NOMO-1 treated with dmso at 0.1 percent for 144 hours (cell line): ENCODE data around the gene JPH4.

Experiments
- DNase-seq: peaks from one replicate; lab custom pipeline; 2025; ENCODE audit not compliant: unreplicated experiment; lab: John Stamatoyannopoulos, UW

JPH4 gene

DNA sequence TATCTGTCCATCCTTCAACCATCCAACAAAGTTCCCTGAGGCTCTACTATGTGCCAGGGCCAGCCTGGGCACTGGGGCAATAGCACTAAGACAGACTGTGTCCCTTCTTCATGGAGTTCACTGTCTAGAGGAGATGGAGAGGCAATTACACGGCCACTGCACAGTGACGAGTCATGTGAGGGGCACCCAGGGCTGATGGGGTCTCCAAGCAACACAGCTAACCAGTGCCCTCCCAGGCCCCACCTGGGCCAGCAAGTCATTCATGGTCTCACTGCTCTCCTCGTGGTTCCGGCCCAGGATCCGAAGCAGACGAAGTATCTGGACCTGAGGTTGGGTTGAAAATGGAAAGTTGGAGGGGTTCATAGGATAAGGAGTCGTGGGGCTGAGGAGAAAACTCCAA, 13.7 kb downstream of the JPH4 start:
- DNase-seq = no peak

DNA sequence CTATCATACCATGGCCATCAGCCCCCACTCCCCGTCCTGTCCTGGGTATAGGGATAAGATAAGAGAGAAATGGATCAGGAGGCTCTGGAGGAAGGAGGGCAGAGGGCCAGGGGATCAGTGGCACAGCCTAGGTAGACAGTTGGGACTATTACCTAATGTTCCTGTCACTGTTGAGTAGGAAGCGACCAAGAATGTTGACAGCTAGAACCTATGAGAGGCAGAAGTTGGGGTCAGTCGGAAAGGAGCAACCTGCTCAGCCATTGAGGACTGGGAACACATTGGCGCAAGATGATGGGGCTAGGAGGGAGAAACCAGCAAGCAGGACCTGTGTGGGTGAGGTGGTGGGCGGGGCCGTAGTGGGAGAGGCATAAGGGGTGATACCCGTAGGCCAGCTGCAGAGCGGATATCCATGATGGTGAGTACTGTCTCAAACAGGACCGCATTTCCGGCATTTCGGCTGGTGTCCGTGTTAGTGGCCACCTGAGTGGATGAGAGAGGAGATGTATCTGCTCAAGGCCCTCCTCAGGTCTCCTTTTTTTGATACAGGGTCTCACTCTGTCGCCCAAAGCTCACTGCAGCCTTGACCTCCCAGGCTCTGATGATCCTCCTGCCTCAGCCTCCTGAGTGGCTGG, 14.3 kb downstream of the JPH4 start:
- no peak for DNase-seq

DNA sequence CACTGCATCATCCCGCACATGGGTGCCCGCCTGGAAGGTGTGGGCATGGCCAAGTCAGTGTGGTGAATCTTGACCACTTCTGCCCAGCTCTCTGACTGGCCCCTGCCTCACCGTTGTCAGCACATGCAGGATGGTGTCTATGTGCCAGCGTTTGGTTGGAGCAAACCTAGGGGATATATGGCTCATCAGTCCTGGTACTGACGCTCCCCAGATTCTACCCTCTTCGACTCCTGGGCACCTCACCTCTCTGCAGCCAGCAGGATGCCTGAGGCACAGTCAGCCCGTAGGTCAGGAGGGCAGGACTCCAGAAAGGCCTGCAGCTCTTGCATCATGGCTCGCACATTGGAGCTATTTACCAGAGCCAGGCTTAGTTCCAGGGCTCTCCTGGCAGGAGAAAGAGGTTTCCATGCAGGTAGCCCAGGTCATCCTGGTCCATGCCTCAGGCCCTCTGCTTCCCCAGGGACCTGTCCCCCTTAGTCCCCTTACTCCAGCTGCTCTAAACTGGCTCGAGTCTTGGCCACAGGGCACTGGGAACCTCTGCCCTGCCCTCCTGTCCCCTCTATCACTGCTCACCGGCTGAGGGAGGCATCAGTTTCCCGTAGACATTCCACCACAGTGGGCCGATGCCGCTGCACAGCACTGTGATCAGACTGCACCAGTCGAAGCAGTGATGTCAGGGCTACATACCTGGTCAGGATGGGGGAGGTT, 15.0 kb downstream of the JPH4 start:
- DNase-seq = no peak

DNA sequence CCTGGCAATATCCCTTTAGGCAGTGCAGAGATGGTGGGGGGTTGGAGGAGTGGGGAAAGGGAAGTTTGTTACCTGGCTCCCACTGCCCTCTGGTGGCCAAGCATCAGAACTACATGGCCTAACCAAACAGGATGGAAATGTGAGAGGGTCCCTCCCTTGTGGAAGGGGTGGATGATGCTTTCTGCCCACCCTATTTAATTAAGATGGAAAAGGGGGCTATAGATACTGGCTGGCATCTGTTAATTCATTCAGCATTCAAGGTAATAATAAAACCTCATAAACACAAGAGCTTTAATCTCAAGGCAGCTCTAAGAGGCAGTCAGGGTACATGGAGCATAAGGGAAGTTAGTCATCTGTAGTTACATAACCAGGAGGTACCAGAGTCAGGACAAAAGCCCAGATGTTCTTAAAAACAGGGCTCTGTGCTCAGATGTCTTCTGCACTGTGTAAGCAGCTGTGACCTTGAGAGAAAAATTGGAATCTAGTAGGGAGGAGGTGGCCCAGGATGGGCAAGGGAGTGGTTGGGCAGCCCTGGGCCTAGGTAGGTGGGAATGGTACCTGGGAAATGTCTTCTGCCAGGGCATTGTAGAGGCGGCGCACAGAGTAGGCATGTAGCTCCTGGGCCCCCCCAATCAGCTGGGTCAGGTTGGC, 15.6 kb downstream of the JPH4 start:
- DNase-seq = no peak

- DNase-seq = no peak
Measured at GRCh38 chr14:23561873-23562821, 16.4 kb downstream of the JPH4 start.

DNA sequence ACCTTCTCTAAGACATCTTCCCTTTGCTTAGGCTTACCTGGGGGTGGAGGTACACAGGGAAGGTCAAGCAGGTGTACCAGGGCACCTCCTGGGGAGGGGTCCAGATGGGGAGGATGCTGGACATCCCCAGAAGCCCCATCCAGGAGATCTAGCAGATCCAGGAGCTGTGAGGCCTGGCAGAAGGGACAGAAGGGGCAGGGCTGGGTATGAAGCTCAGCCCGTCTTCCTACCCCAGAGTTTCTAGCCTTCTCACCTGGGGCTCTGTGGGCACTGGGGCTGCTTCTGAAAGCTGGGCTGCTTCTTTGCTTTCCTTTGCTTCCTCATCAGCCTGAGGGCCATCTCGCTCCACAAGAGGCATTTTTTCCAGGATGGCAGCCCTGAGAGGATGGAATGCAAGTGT, 17.3 kb downstream of the JPH4 start:
- DNase-seq = no peak

- no peak for DNase-seq
Measured at GRCh38 chr14:23559926-23560520, 18.6 kb downstream of the JPH4 start.

- DNase-seq = no peak
Measured at GRCh38 chr14:23559010-23559925, 19.3 kb downstream of the JPH4 start.

DNA sequence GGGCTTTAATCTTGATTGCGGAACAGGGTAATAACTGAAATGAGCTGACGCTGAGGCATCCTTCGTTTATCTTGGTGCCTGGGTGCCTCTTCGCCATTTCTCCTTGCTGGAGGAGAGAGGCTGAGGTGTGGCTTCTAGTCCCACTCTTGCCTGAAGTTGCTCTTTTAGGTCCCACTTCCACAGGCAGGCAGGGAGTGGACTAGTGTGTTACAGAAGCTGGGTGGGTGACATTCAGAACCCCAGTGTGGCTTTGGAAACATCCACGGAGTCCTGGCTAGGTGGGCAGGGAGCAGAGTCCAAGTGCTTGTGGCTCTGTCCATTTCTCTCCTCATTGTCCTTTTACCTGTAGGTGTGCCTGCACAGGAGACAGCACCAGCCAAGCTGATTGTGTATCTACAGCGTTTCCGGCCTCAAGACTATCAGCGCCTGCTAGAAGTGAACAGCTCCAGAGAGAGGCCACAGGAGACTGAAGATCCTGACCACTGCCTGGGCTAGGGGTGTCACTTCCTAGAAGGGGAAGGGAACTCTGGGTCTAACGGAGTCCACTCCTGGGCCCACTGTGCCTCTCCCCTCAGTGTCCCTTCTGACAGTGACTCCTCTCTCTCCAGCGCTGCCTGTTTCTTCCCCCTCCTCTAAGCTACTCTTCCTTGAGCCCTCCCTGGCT, 20.1 kb downstream of the JPH4 start:
- no peak for DNase-seq

DNA sequence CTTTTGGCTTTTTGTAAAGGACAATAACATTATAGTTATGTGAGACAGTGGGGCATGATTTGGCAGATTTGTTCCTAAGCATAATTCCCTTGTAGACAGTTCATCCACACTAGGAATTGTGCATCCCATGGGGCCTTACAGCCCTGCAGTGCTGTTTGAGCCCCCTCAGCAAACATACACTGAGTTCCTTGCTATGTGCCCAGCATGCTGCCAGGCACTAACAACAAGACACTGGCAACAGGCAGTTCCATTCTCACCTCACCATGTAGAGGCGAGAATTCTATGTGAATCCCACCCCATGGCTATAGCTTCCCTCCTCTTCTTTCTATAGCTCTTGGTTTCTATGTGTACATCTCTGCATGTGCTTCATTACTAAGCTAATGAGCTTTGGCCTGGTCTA, 20.6 kb downstream of the JPH4 start:
- DNase-seq = no peak

DNA sequence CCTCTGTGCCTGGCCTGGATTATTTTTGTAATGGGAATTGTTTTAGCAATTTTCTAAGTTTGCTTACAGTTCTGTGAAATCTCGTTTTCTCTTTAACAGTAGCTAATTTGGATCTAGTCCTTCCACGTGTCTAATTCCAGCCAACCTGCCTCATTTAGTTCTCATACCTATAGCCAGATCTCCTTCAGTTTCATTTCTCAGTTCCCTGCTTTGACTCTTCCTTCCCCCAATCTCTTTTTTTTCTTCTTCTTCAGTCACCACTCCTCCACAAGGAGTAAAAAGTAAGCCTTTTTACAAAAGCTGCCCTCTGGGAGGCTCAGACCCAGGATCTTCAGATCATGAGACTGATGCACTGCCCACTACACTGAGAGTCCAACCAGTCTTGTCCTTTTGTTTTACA, 21.1 kb downstream of the JPH4 start:
- no peak for DNase-seq

GRCh38 chr14:23556700-23557440, 21.7 kb downstream of the JPH4 start:
- DNase-seq = peak; percentile 23

- DNase-seq = peak; percentile 84
Measured at GRCh38 chr14:23555882-23556699, 22.5 kb downstream of the JPH4 start, which contains the start of gene THTPA. TSS of gene THTPA (plus strand) at chr14:23556271. CDS start at chr14:23556758, 487 bp downstream.

DNA sequence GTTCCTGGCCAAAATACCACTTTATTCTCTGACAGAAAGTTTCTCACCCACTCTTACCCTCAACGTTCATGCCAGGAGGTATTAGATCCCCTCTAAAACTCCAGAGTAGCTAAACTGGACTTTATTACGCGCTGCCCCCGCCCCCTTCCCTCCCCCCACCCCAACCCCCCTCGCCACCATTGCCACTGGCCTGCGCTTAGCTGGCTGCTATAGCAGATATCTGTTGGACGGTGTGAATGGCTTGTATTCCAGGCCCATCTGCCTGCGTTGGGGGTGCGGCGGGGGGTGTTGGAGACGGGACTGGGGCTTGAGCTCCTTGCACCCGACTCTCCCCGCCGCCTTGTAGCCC, 23.1 kb downstream of the JPH4 start:
- no peak for DNase-seq

- DNase-seq = peak; percentile 40
Measured at GRCh38 chr14:23551266-23552028, 27.1 kb downstream of the JPH4 start, which contains the start of gene ZFHX2. TSS of gene ZFHX2 (minus strand) at chr14:23551765. CDS start at chr14:23535325, 16,440 bp downstream.

DNA sequence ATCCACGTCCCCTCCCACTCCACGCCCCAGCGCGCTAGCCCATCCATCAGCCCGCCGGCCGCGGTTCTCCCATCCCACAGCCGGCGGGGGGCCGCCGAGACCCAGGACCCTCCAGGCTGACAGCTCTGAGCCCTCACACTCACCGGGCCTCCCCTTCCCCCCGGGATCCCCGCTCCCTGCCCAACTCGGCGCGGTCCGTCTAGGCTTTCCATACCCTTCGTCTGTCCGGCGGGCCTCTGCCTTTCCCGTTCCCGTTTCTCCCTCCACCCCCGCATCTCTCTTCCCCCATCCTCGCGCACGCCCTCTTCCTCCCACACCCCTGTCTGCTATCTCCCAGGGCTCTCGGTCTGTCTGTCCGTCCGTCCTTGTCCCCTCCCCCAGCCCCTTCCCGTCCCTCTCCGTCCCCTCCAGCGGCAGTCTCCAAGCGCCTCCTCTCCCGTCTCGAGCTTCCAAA, 27.8 kb downstream of the JPH4 start:
- DNase-seq = no peak
